Central memory CD4-positive, alpha-beta T cell (primary cell): ENCODE results near the gene NRARP.

ENCODE experiments used
- DNase-seq: peaks from one replicate; pipeline ENCODE4 v3.0.0; 2022

NRARP gene

GRCh38 chr9:137297966-137298365 lies 4.1 kb downstream of the NRARP start:
- no peak for DNase-seq

GRCh38 chr9:137296670-137297664 lies 5.1 kb downstream of the NRARP start:
- no peak for DNase-seq

GRCh38 chr9:137295849-137296669 lies 6.0 kb downstream of the NRARP start:
- DNase-seq: no peak

- peak; percentile 32 for DNase-seq
Observed at GRCh38 chr9:137295238-137295811, 6.7 kb downstream of the NRARP start.

- DNase-seq: no peak
Observed at GRCh38 chr9:137294681-137295237, 7.3 kb downstream of the NRARP start.

GRCh38 chr9:137294091-137294680 lies 7.9 kb downstream of the NRARP start:
- DNase-seq: no peak

GRCh38 chr9:137293482-137294090 lies 8.5 kb downstream of the NRARP start:
- DNase-seq: no peak

GRCh38 chr9:137293094-137293481 lies 9.0 kb downstream of the NRARP start:
- DNase-seq: no peak

GRCh38 chr9:137286975-137287383 lies 15.1 kb downstream of the NRARP start:
- no peak for DNase-seq

- DNase-seq: no peak
Observed at GRCh38 chr9:137281345-137282116, 20.5 kb downstream of the NRARP start.

- no peak for DNase-seq
Observed at GRCh38 chr9:137280474-137281344, 21.4 kb downstream of the NRARP start.

- no peak for DNase-seq
Observed at GRCh38 chr9:137279741-137280473, 22.2 kb downstream of the NRARP start.

- no peak for DNase-seq
Observed at GRCh38 chr9:137278721-137279711, 23.1 kb downstream of the NRARP start.

GRCh38 chr9:137278061-137278701 lies 23.9 kb downstream of the NRARP start:
- DNase-seq: no peak

- no peak for DNase-seq
Observed at GRCh38 chr9:137277329-137278041, 24.6 kb downstream of the NRARP start, which contains the start of gene TOR4A. Gene TOR4A, plus strand, starts transcription at chr9:137277726. Its CDS starts 964 bp downstream, at chr9:137278690.

GRCh38 chr9:137276473-137277328 lies 25.4 kb downstream of the NRARP start:
- DNase-seq: no peak
